NCI-H82 (cell line): ENCODE measurements around the gene SYT9.
"Not testable (repeated sequence)": the region's sequence is repeated elsewhere in the genome, so short reads cannot be mapped to it uniquely, and the experiment has no call there.

Experiments used
- DNase-seq: peaks from one replicate; lab custom pipeline; 2025; lab: John Stamatoyannopoulos, UW

Gene SYT9

DNA sequence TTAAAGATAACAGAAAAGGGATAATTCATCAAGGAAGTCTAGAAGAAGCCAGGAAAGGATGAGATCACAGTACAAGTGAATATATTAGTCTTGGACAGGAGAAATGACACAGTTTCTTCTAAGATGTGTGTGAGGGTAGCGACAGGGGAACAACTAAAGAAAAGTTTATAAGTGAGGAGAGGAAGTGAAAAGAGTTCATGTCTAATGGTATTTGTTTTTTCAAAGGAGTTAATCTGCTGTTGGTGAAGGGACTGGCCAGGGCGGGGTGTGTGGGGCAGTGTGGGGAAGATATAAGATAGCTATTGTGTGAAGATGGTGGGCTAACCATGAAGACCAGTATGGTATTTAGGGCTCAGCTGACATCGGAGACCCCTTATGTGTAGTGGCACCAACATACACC is 254.5 kb downstream of the SYT9 start:
- DNase-seq, result no peak

DNA sequence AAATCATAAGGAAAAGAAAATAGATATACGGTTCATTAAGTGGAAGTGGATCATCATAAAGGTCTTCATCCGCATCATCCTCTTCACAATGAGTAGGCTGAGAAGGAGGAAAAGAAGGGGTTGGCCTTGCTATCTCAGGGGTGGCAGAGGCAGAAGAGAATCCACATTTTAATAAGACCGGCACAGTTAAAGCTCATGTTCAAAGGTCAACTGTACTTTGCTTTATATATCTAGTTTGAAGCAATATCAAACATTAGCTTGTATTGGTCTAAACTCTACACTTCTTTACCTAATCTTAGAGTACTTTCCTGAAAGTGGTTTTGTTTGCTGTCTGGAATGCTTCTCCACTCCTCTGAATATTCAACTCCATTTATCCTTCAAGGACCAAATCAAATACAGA is 256.4 kb downstream of the SYT9 start:
- DNase-seq, result no peak

DNA sequence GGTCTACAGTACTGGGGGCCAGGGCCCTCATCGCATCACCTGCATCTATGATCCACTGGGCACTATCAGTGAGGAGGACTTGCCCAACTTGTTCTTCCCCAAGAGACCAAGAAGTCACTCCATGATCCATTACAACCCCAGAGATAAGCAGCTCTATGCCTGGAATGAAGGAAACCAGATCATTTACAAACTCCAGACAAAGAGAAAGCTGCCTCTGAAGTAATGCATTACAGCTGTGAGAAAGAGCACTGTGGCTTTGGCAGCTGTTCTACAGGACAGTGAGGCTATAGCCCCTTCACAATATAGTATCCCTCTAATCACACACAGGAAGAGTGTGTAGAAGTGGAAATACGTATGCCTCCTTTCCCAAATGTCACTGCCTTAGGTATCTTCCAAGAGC is 258.3 kb downstream of the SYT9 start:
- DNase-seq, result no peak

DNA sequence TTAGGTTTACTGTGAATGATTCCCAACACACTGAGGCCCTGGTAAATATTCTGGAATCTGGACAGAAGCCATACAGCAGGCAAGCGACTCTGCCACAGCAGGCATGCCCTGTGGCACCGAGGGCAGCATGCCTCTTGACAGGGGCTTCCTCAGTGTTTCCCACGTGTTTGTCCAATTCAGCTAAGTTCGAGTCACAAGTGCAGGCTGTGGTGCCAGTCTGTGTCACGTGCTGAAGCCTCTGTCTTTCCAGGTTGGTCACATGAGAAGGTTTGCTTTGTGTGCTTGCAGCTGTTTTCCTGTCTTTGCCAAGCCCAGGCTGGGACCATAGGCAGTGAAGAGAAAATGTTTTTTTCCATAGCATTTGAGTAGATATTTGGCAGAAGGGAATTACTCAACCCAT is 259.7 kb downstream of the SYT9 start:
- DNase-seq, result no peak

DNA sequence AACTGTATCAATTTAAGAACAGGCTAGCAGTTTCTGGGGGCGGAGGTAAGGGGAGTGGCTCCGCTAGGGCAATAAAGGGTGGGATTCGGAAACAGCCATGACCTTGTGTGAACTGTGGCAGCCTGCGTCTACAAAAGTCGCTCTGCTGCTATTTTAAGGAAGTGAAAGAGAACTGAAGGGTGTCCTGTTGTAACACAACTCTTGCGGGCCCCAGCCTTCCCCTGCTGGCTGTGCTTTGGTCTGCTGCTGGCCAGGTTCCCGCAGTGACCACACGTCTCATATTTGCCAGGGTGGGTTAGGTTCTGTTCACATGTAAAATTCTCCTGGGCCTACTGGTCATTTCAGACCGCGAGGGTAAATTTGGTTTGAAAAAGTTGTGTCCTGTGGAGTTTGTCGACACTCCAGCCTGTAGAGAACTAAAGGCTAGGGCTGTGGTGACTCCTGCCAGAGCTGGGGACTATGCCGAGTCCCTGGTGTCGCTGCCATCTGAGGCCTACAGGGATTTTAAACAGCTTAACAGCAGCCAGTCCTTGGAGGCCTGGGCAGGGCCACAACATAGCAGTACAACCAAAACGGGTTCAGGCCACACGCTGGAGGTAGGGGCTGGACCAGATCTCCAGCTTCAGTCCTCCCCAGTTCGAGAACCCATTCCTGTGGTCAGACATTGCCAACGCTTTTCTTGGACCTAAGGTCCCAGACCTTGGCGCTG is 261.0 kb downstream of the SYT9 start:
- DNase-seq, result peak; percentile 69

DNA sequence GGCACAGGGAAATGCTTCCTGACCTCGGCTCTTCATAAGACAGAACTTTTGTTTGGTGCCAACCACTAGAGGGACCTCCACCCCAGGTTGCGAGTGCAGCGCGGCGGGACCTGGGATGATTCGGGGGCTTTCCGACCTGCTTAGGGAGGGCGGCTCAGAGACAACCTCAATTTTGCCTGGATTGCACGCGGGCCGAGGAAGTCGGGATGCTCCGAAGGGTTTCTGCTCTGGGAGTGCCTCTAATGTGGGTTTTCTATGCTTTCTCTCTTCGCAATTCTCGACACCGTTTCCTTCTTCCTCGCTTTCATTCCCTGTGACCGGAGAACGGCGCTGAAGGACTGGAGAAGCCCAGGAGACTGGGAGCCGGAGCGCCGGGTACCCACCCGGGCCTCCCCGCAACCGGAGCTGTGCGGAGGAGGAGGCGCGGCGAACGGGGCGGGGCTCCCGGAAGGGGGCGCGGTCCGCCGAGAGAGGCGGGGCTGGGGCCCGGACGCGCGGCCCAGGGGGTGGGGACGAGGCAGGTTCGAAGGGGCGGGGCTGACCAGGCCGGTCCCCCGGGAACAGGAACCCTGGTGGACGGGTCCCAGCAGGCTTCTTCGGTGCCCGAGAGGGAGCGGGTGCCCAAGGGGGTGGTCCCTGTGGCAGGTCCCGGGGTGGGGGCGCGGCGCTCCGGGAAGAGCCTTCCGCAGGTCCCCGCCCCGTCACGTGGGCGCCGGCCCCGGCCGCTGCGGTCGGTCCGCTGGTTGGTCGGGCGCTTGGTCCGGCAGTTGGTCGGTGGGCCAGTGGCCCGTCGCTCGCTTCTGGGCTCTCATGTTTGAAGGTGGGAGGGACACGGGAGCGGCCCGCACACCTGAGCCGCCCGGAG is 261.8 kb downstream of the SYT9 start, which contains the start of gene PPFIBP2:
Gene PPFIBP2 (plus strand): TSS at position 766 of the 865 bp plus-strand sequence. CDS start 35,477 bp downstream, outside the sequence.
- DNase-seq, result peak; percentile 76

DNA sequence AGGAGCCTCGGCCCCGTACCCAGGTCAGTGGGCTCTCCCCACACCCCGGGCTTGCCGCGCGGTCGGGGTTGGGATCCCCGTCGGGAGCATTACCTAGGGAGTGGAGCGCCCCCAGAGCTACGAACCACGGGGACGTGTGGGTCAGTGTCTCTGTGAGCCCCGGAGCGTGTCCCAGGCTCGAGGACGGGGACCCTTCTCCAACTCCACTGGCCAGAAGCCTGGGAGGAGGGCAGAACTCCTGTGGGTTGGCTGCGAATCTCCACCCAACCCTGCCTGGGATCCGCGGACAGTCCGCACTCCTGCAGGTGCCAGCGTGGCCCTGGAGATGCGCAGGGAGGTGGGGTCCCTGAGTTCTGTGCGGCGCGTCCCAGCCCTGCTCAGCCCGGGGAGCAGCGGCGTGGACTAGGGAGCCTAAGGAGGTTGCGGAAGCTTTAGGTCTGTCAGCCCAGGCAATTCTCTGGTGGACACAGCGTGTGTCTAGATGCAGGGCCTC is 262.4 kb downstream of the SYT9 start:
- no peak for DNase-seq

DNA sequence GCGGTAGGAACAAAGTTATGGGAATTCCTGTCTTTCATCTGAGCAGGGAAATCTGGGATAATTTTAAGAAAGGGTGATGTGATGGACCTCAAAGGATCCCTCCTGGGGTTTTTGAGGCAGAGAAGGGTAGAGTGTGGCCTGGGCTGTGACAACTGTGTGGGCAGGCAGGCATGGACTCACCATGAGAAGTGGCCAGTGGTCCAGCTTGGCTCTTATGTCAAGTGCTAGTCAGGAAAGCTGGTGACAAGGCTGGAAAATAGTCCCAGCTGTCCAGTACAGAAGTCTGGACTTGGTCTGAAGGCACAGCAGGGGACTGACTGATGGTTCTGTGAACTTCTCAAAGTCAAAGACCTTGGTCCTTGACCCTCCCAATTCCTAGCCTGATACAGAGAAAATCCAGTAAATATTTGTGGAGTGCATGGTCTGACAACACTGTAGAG is 263.8 kb downstream of the SYT9 start:
- no peak for DNase-seq

DNA sequence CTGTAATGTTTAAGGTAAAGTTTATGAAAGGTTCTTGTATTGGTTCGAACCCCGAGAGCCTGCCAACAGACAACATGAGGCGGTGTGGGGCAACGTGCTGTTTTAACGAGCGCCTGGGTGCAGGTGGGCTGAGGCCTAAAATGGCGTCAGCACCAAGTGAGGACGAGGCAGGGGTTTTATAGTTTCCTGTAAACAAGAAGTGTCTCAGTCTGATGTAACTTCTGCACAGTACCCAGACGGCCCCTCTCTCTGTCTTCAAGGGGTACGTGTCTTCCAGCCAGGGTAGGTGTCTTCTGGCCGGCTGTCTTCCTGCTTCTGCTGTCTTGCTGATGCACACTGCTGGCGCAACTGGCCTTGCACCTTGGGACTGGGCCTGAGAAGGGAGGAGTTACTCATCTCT is 264.8 kb downstream of the SYT9 start:
- DNase-seq, result no peak

DNA sequence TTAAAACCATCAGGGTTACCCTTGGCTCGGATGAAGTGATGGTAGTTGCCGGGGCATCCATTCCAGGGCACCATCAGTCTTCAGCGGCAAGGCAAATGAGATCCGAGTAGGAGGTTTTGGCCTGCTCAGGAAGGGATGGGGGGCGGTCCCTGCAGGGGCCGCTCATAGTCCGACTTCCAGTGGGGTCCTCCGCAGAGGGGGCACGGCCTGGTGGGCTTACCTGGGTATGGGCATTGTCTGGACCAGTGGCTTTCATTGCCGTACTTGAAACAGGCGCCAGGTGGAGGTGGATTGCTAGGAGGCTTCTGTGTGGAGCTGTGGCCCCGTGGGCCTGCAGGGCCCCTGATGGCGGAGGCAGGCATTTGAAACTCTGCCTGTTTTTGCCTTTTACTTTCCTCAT is 266.0 kb downstream of the SYT9 start:
- not testable (repeated sequence) for DNase-seq
